ENCODE measurements around the gene SALL1. TPM values are rescaled to one million over a fixed set of nuclear protein-coding genes. Genes with fewer than 3 reads are reported as not detected.

Gene SALL1
- total and polyA plus RNA-seq, 2 of the 4 experiments (the other 2 are of a cell fraction), result 0.90 to 5.2 TPM

GRCh38 chr16:51161440-51162195 is 10.5 kb upstream of the SALL1 start:
- ChIA-PET CTCF (interaction anchor here (0.7 kb wide), 1 partner anchor 887 kb away, joined by 4 read pairs; no protein-coding TSS in a partner anchor), POLR2A (ENCODE audit: unreplicated experiment) (no interaction called here)
- H3K9me3 ChIP-seq (ENCODE audit: control insufficient read depth, insufficient read depth, low read length), result no peaks in the 10 kb centered on the region
- H3K9ac ChIP-seq (ENCODE audit: low read depth, low read length), result no peak overlapping the region
- peaks cover 17 to 46% of the 10 kb centered on the region in 2 experiments for H3K79me1 ChIP-seq (ENCODE audit: low read depth in 1 of 2, low read length in 2 of 2)
- H2AK9ac ChIP-seq (replicated peaks; ENCODE audit: low read depth, low read length, poor library complexity), result peak overlapping the region; percentile 26
- BruUV-seq (replicated peaks), result no TSS peak
- DNase-seq (peak; percentile 37), ATAC-seq (ENCODE audit: low read depth) (no peak)
- no peaks in the 10 kb centered on the region for H3K27me3 ChIP-seq (ENCODE audit: control insufficient read depth, insufficient read depth, low read length)
- peak overlapping the region; percentile 32; the same call in 1 of the 2 replicates for H3K27ac ChIP-seq (ENCODE audit: insufficient read depth, low read length)
- H2BK20ac ChIP-seq (ENCODE audit: low read depth, low read length), result peak overlapping the region; percentile 78; the same call in 1 of the 2 replicates
- TF ChIP-seq CEBPB (IDR thresholded peaks at IDR 0.05; ENCODE audit: low read depth, low read length) (no peak), ELK1 (IDR thresholded peaks at IDR 0.05; ENCODE audit: borderline replicate concordance, low read depth, low read length) (no peak)
- intact Hi-C loops (cut with micrococcal nuclease), result no loop called here
- no peak overlapping the region for H3K56ac ChIP-seq (ENCODE audit: extremely low read depth, insufficient read depth, low read length)
- peaks cover 18% of the 10 kb centered on the region for H3K9me1 ChIP-seq (ENCODE audit: insufficient read depth, low read length)
- peak overlapping the region; percentile 65 for H2AFZ ChIP-seq (replicated peaks; ENCODE audit: low read length, poor library complexity)
- peaks cover 11% of the 10 kb centered on the region for H3K4me1 ChIP-seq (ENCODE audit: control insufficient read depth, insufficient read depth, low read length)
- peak overlapping the region; percentile 59 for H2BK5ac ChIP-seq (ENCODE audit: low read depth, low read length, poor library complexity, severe bottlenecking)
- no CpG with 5 or more reads among the region's 2 CpGs for WGBS, 2 experiments (ENCODE audit: extremely low coverage in 2 of 2, insufficient read length in 1 of 2)
- peak overlapping the region; percentile 72 for H4K91ac ChIP-seq (ENCODE audit: insufficient read depth, low read depth, low read length)
- peak overlapping the region; percentile 63 for H2BK120ac ChIP-seq (ENCODE audit: low read depth, low read length)
- no peaks in the 10 kb centered on the region for H3K36me3 ChIP-seq (ENCODE audit: control insufficient read depth, insufficient read depth, low read length)
- H4K5ac ChIP-seq (ENCODE audit: low read depth, low read length), result peak overlapping the region; percentile 52; the same call in 1 of the 2 replicates
- H3K18ac ChIP-seq (ENCODE audit: low read depth, low read length), result peak overlapping the region; percentile 74; the same call in 1 of the 2 replicates
- dilution Hi-C loops (cut with HindIII; ENCODE audit: low sequenced_read_pairs, unreplicated experiment), result no loop called here
- H3K4ac ChIP-seq (ENCODE audit: low read depth, low read length), result peak overlapping the region; percentile 75
- peak overlapping the region; percentile 22 to 70 for H4K8ac ChIP-seq (ENCODE audit: low read depth in 2 of 2, low read length in 2 of 2)
- in situ Hi-C loops (cut with MboI; ENCODE audit: low sequenced_read_pairs), result no loop called here
- no peaks in the 10 kb centered on the region for H4K20me1 ChIP-seq (ENCODE audit: insufficient read depth, low read length)
- 0 out of 2 replicates have a peak overlapping the region, but pooled peaks have one; percentile 8 for H3K23ac ChIP-seq (ENCODE audit: low read depth, low read length)
- peak overlapping the region; percentile 77; the same call in 1 of the 2 replicates for H3K4me2 ChIP-seq (ENCODE audit: low read depth, low read length)
- H3K4me3 ChIP-seq (ENCODE audit: insufficient read depth, low read depth, low read length), result no peak overlapping the region
- peak overlapping the region; percentile 29; the same call in 1 of the 2 replicates for H2AK5ac ChIP-seq (ENCODE audit: low read depth, low read length)
- H2BK15ac ChIP-seq (ENCODE audit: low read depth, low read length), result peak overlapping the region; percentile 74; the same call in 2 of the 3 replicates
- 0 out of 2 replicates have a peak overlapping the region, but pooled peaks have one; percentile 61 for H3K14ac ChIP-seq (replicated peaks; ENCODE audit: low read depth, low read length)
